Activated CD4-positive, alpha-beta T cell treated with anti-CD3 and anti-CD28 coated beads, Interleukin-2, amount 10 ng/mL, durations not matched to agents 7 days and 5 days (primary cell): ENCODE data around the gene TSPY10. TPM values are rescaled to one million over a fixed set of nuclear protein-coding genes. Genes with fewer than 3 reads are reported as not detected.
"Not testable (repeated sequence)": the region's sequence is repeated elsewhere in the genome, so short reads cannot be mapped to it uniquely, and the experiment has no call there.

Source experiments
- CTCF ChIA-PET: fragments of 350-600 bp; sonication (Branson Sonifier 250); formaldehyde crosslinking; loops from one replicate; lab custom pipeline; 2021; ENCODE audit warnings: antibody characterized with exemption; lab: Charles Lee
- POLR2A ChIA-PET: fragments of 350-600 bp; sonication (Branson Sonifier 250); formaldehyde crosslinking; loops from one replicate; lab custom pipeline; 2021; ENCODE audit warnings: antibody characterized with exemption; lab: Charles Lee
- DNase-seq: peaks from one replicate; pipeline ENCODE4 v3.0.0-alpha.2; 2020
- H3K27ac Mint-ChIP-seq: one replicate; pipeline ENCODE4 v1.8.0; 2021; ENCODE audit warnings: mild to moderate bottlenecking, moderate library complexity, mixed read lengths
- H3K27me3 Mint-ChIP-seq: one replicate; pipeline ENCODE4 v1.8.0; 2021; ENCODE audit warnings: mixed read lengths
- H3K36me3 Mint-ChIP-seq: one replicate; pipeline ENCODE4 v1.8.0; 2021; ENCODE audit warnings: low read depth, mixed read lengths
- H3K4me1 Mint-ChIP-seq: one replicate; pipeline ENCODE4 v1.8.0; 2021; ENCODE audit warnings: mixed read lengths
- H3K4me3 Mint-ChIP-seq: one replicate; pipeline ENCODE4 v1.8.0; 2021; ENCODE audit warnings: mild to moderate bottlenecking, moderate library complexity, mixed read lengths
- H3K9me3 Mint-ChIP-seq: one replicate; pipeline ENCODE4 v1.8.0; 2021; ENCODE audit warnings: mixed read lengths
- total RNA-seq, 2 experiments: library from RNA; stranded (reverse); gene quantifications; one replicate each; pipeline ENCODE4 v1.2.3, GENCODE V29; 2021

Gene TSPY10
- not detected for total RNA-seq

DNA sequence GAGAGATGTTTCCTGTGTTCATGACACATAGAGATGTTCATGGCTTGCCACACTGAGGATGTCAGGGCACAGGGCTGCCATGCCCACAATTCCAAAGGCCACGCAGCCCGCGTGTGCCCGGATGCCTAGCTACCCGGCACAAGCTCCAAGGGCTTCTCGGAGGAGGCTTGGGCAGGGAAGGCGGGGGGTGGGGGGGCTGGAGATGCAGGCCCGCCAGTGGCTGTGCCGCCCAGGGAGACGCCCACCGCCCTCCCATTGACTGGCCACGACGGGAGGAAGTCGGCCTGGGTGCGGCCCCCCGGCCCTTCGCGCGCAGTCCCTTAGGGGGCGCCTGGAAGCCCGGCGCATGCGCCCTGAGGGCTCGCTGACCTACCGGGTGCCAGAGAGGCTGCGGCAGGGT is at the start of gene TSPY10:
TSPY10 (plus strand) TSS at position 301 of the 400 bp plus-strand sequence; CDS start at position 347, 46 bp downstream.
- H3K27ac Mint-ChIP-seq, H3K4me1 Mint-ChIP-seq, H3K4me3 Mint-ChIP-seq, H3K9me3 Mint-ChIP-seq, CTCF ChIA-PET, H3K36me3 Mint-ChIP-seq, H3K27me3 Mint-ChIP-seq, POLR2A ChIA-PET, DNase-seq: not testable (repeated sequence)

DNA sequence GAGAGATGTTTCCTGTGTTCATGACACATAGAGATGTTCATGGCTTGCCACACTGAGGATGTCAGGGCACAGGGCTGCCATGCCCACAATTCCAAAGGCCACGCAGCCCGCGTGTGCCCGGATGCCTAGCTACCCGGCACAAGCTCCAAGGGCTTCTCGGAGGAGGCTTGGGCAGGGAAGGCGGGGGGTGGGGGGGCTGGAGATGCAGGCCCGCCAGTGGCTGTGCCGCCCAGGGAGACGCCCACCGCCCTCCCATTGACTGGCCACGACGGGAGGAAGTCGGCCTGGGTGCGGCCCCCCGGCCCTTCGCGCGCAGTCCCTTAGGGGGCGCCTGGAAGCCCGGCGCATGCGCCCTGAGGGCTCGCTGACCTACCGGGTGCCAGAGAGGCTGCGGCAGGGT is 40.7 kb upstream of the TSPY10 start, which contains the start of gene TSPY9:
TSPY9 (plus strand) TSS at position 301 of the 400 bp plus-strand sequence; CDS start at position 347, 46 bp downstream.
- H3K27me3 Mint-ChIP-seq, CTCF ChIA-PET, H3K4me1 Mint-ChIP-seq, H3K27ac Mint-ChIP-seq, DNase-seq, H3K36me3 Mint-ChIP-seq, POLR2A ChIA-PET, H3K9me3 Mint-ChIP-seq, H3K4me3 Mint-ChIP-seq: not testable (repeated sequence)

- H3K27ac Mint-ChIP-seq, H3K27me3 Mint-ChIP-seq, H3K4me1 Mint-ChIP-seq, H3K9me3 Mint-ChIP-seq, H3K36me3 Mint-ChIP-seq, H3K4me3 Mint-ChIP-seq, DNase-seq, POLR2A ChIA-PET, CTCF ChIA-PET: not testable (repeated sequence)
These were observed 23.3 kb upstream of the TSPY10 start for GRCh38 chrY:9504396-9504795.

DNA sequence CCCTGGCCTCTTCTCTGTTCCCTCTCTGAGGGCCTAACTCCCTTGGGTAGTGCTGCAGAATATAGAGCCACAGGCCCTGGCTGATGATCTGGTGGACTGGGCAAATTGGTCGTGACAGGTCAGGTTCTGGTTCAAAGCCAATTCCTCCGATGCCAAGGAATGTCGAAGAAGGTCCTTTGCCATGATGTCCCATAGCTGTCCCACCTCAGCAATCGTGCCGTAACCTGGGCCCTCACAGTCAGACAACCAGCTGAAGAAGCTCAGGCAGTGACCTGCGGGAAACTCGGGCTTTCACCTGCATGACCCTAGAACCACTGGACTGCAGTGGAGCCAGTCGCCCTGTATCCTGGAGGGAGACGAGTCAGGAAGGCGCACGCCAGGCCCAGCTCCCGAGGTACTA is 11.4 kb upstream of the TSPY10 start:
- H3K4me3 Mint-ChIP-seq, POLR2A ChIA-PET, CTCF ChIA-PET, H3K9me3 Mint-ChIP-seq, H3K27me3 Mint-ChIP-seq, H3K36me3 Mint-ChIP-seq, H3K27ac Mint-ChIP-seq, H3K4me1 Mint-ChIP-seq, DNase-seq: not testable (repeated sequence)

Other genes starting within 250 kb of the TSPY10 start
- not detected for gene TSPY4, start 190.4 kb upstream of the TSPY10 start, total RNA-seq
- gene TSPY8, start 170.1 kb upstream of the TSPY10 start, total RNA-seq, result not detected
- gene TSPY3, start 129.5 kb upstream of the TSPY10 start, total RNA-seq, result not detected
- not detected for gene TSPY1, start 60.9 kb upstream of the TSPY10 start, total RNA-seq
- not detected for gene TSPY9, start 40.6 kb upstream of the TSPY10 start, total RNA-seq